HFF-Myc (cell line): ENCODE results near the gene DDX42.
"Not testable (repeated sequence)": the region's sequence is repeated elsewhere in the genome, so short reads cannot be mapped to it uniquely, and the experiment has no call there.

ENCODE experiments used
- DNase-seq: peaks from one replicate; pipeline ENCODE4 v3.0.0-alpha.2; 2011; ENCODE audit warnings: low read depth; ENCODE audit errors: extremely low read depth
- H3K4me3 ChIP-seq: replicated peaks from 2 replicates; pipeline ENCODE4 v1.5.1; 2011; ENCODE audit warnings: low read depth, mild to moderate bottlenecking, control low read depth, low read length
- TF ChIP-seq, protein P1 (sequence below): IDR thresholded peaks from 2 replicates; pipeline ENCODE4 v1.5.1; 2012; ENCODE audit warnings: mild to moderate bottlenecking, low read depth, low read length, control low read depth; ENCODE audit errors: missing control alignments

DDX42 gene

DNA sequence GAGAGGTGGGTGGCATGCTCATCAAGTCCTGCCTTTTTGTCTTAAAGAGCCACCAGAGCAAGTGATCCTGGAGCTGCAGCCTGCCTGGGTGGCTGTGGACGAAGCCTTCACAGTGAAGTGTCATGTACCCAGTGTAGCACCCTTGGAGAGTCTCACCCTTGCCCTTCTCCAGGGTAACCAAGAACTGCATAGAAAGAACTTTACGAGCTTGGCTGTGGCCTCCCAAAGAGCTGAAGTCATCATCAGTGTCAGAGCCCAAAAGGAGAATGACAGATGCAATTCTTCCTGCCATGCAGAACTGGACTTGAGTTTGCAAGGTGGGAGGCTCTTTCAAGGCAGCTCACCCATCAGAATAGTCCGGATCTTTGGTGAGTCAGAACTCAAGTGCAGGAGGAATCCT lies 85.3 kb downstream of the DDX42 start:
- no peak for DNase-seq
- no peak overlapping the region for H3K4me3 ChIP-seq
- TF ChIP-seq, protein P1, sequence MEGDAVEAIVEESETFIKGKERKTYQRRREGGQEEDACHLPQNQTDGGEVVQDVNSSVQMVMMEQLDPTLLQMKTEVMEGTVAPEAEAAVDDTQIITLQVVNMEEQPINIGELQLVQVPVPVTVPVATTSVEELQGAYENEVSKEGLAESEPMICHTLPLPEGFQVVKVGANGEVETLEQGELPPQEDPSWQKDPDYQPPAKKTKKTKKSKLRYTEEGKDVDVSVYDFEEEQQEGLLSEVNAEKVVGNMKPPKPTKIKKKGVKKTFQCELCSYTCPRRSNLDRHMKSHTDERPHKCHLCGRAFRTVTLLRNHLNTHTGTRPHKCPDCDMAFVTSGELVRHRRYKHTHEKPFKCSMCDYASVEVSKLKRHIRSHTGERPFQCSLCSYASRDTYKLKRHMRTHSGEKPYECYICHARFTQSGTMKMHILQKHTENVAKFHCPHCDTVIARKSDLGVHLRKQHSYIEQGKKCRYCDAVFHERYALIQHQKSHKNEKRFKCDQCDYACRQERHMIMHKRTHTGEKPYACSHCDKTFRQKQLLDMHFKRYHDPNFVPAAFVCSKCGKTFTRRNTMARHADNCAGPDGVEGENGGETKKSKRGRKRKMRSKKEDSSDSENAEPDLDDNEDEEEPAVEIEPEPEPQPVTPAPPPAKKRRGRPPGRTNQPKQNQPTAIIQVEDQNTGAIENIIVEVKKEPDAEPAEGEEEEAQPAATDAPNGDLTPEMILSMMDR, result no peak

- DNase-seq, H3K4me3 ChIP-seq: not testable (repeated sequence)
These were observed 92.7 kb downstream of the DDX42 start for GRCh38 chr17:63866625-63867024.
